C4-2B (cell line): Measurements from ENCODE around the gene R3HDM1.

ENCODE experiments used
- H3K27ac ChIP-seq: fragments of 450-650 bp; 2 replicates; pipeline ENCODE4 v1.5.1; 2017
- ZFX ChIP-seq: fragments of 450-650 bp; IDR thresholded peaks from 2 replicates; pipeline ENCODE4 v1.6.1; 2017
- TF ChIP-seq, protein P1 (sequence below): fragments of 450-650 bp; conservative IDR thresholded peaks from 2 replicates; pipeline ENCODE4 v1.5.1; 2017; ENCODE audit warnings: mild to moderate bottlenecking

Gene R3HDM1

DNA sequence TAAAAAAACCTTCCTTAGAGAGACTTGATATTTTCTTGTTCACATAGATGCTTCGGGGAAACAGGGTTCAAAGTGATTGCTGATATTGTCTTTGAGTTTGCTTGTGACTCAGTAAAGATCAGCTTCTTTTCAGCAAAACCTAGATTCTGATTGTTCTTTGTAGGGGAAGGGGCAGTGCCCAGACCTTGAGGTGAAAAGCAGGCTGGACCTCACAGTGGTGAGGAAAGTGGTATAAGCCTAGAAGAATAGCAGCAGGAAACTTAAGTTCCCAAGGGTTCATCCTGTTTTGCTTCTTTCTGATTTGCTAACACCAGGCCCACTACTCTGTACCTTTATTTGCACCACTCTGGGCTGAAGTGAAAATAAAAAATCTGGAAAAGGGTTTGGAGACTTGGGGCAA lies 231.2 kb downstream of the R3HDM1 start:
- H3K27ac ChIP-seq = no peak overlapping the region
- TF ChIP-seq, protein P1, sequence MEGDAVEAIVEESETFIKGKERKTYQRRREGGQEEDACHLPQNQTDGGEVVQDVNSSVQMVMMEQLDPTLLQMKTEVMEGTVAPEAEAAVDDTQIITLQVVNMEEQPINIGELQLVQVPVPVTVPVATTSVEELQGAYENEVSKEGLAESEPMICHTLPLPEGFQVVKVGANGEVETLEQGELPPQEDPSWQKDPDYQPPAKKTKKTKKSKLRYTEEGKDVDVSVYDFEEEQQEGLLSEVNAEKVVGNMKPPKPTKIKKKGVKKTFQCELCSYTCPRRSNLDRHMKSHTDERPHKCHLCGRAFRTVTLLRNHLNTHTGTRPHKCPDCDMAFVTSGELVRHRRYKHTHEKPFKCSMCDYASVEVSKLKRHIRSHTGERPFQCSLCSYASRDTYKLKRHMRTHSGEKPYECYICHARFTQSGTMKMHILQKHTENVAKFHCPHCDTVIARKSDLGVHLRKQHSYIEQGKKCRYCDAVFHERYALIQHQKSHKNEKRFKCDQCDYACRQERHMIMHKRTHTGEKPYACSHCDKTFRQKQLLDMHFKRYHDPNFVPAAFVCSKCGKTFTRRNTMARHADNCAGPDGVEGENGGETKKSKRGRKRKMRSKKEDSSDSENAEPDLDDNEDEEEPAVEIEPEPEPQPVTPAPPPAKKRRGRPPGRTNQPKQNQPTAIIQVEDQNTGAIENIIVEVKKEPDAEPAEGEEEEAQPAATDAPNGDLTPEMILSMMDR = no peak
- no peak for TF ChIP-seq ZFX

DNA sequence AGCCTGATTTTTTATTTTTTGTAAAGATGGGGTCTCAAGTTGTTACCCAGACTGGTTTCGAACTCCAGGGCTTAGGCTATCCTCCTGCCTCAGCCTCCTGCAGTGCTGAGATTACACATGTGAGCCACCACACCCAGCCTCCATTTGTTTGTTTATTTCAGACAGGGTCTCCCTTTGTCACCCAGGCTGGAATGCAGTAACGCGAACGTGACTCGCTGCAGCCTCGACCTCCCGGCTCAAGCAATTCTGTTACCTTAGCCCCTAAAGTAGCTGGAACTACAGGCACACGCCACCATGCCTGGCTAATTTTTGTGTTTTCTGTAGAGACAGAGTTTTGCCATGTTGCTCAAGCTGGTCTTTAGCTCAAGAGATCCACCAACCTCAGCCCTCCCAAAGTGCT lies 237.6 kb downstream of the R3HDM1 start:
- H3K27ac ChIP-seq = no peak overlapping the region
- TF ChIP-seq, protein P1 = no peak
- TF ChIP-seq ZFX = no peak

DNA sequence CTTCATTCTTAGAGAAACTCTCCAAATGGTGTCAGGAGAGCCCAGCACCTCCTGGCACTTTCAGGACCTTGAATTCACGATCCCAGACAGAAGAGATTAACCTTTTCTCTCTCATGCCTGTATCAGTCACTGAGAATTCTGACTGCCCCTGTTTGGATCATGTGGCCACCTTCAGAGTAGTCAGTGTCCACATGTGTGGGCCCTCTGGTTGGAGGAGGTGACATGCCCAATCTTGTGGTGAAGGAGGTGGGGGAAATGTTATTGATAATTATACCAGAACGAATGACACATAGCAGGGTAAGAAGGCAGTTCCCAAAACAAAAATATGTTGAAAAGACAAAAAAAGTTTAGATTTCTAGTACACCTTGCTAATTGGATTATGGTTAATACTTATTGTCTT lies 242.0 kb downstream of the R3HDM1 start:
- no peak overlapping the region for H3K27ac ChIP-seq
- TF ChIP-seq, protein P1 = no peak
- no peak for TF ChIP-seq ZFX

DNA sequence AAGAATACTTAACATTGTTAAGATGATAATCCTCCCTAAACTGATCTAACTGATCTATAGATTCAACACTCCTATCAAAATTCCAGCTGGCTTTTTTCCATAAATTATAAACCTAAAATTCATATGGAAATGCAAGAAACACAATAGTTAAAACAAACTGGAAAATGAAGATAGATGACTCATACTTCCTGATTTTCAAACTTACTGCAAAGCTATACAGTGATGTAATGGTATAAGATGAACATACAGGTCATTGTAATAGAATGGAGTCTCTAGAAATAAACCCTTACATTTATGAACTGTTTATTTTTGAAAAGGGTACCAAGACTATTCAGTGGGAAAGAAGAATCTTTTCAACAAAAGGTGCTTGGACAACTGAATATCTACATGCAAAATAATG lies 242.6 kb downstream of the R3HDM1 start:
- H3K27ac ChIP-seq = no peak overlapping the region
- TF ChIP-seq, protein P1 = no peak
- no peak for TF ChIP-seq ZFX
